ENCODE data around the gene NIN.
A peak's percentile ranks its signal among the peaks of the same experiment; 100 is the strongest.

The NIN gene

GRCh38 chr14:50836515-50836914, 5.6 kb upstream of the NIN start:
- Histone ChIP-seq H3K9me3 (ENCODE audit: insufficient read depth, low read length, severe bottlenecking) (no peaks in the 10 kb centered on the region), H3K36me3 (ENCODE audit: insufficient read depth, low read length) (no peaks in the 10 kb centered on the region), H3K4me3 (ENCODE audit: low read depth in 1 of 2, low read length in 2 of 2) (no peak overlapping the region), H3K27ac (ENCODE audit: low read length) (no peak overlapping the region), H3K27me3 (ENCODE audit: insufficient read depth, low read length, poor library complexity) (no peaks in the 10 kb centered on the region), H3K79me2 (ENCODE audit: insufficient read depth, low read length) (no peaks in the 10 kb centered on the region), H4K20me1 (ENCODE audit: insufficient read depth, low read length) (no peaks in the 10 kb centered on the region), H3K9ac (ENCODE audit: low read depth, low read length) (no peak overlapping the region), H3K4me2 (ENCODE audit: insufficient read depth, low read length) (no peak overlapping the region), H2AFZ (ENCODE audit: low read depth, low read length) (no peak overlapping the region), H3K4me1 (ENCODE audit: insufficient read depth, low read length) (peaks cover 31% of the 10 kb centered on the region)
- TF ChIP-seq CTCF (IDR thresholded peaks at IDR 0.05; ENCODE audit: borderline replicate concordance, extremely low read depth, low read length, poor library complexity, severe bottlenecking): no peak
- TF ChIP-seq EZH2 (IDR thresholded peaks at IDR 0.05; ENCODE audit: borderline replicate concordance, low read depth, low read length, severe bottlenecking): no peak
- no peak for ATAC-seq (ENCODE audit: insufficient read depth, low read depth)
- DNase-seq: no peak

- no peak for TF ChIP-seq EZH2 (IDR thresholded peaks at IDR 0.05; ENCODE audit: borderline replicate concordance, low read depth, low read length, severe bottlenecking)
- no peak for TF ChIP-seq CTCF (IDR thresholded peaks at IDR 0.05; ENCODE audit: borderline replicate concordance, extremely low read depth, low read length, poor library complexity, severe bottlenecking)
- Histone ChIP-seq H2AFZ (ENCODE audit: low read depth, low read length) (peak overlapping the region; percentile 76), H3K27ac (ENCODE audit: low read length) (peak overlapping the region; percentile 70), H3K4me1 (ENCODE audit: insufficient read depth, low read length) (peaks cover 35% of the 10 kb centered on the region), H3K36me3 (ENCODE audit: insufficient read depth, low read length) (no peaks in the 10 kb centered on the region; the same call in 1 of the 2 replicates), H3K79me2 (ENCODE audit: insufficient read depth, low read length) (peaks cover 5% of the 10 kb centered on the region), H4K20me1 (ENCODE audit: insufficient read depth, low read length) (peaks cover under 1% of the 10 kb centered on the region; the same call in 1 of the 2 replicates), H3K27me3 (ENCODE audit: insufficient read depth, low read length, poor library complexity) (no peaks in the 10 kb centered on the region), H3K4me3 (ENCODE audit: low read depth in 1 of 2, low read length in 2 of 2) (no peak overlapping the region), H3K9ac (ENCODE audit: low read depth, low read length) (no peak overlapping the region), H3K9me3 (ENCODE audit: insufficient read depth, low read length, severe bottlenecking) (no peaks in the 10 kb centered on the region), H3K4me2 (ENCODE audit: insufficient read depth, low read length) (peak overlapping the region; percentile 30; the same call in 1 of the 2 replicates)
- peak; percentile 58 for ATAC-seq (ENCODE audit: insufficient read depth, low read depth)
- DNase-seq: peak; percentile 61
Observed at GRCh38 chr14:50835280-50835679, 4.3 kb upstream of the NIN start.

- Histone ChIP-seq H3K4me1 (ENCODE audit: insufficient read depth, low read length) (peaks cover 39% of the 10 kb centered on the region), H2AFZ (ENCODE audit: low read depth, low read length) (peak overlapping the region; percentile 76), H3K9me3 (ENCODE audit: insufficient read depth, low read length, severe bottlenecking) (no peaks in the 10 kb centered on the region), H3K36me3 (ENCODE audit: insufficient read depth, low read length) (no peaks in the 10 kb centered on the region; the same call in 1 of the 2 replicates), H3K4me2 (ENCODE audit: insufficient read depth, low read length) (peak overlapping the region; percentile 30; the same call in 1 of the 2 replicates), H3K4me3 (ENCODE audit: low read depth in 1 of 2, low read length in 2 of 2) (no peak overlapping the region), H3K9ac (ENCODE audit: low read depth, low read length) (no peak overlapping the region), H3K79me2 (ENCODE audit: insufficient read depth, low read length) (peaks cover 9% of the 10 kb centered on the region), H3K27ac (ENCODE audit: low read length) (peak overlapping the region; percentile 70), H3K27me3 (ENCODE audit: insufficient read depth, low read length, poor library complexity) (no peaks in the 10 kb centered on the region), H4K20me1 (ENCODE audit: insufficient read depth, low read length) (peaks cover 5% of the 10 kb centered on the region; the same call in 1 of the 2 replicates)
- no peak for TF ChIP-seq CTCF (IDR thresholded peaks at IDR 0.05; ENCODE audit: borderline replicate concordance, extremely low read depth, low read length, poor library complexity, severe bottlenecking)
- TF ChIP-seq EZH2 (IDR thresholded peaks at IDR 0.05; ENCODE audit: borderline replicate concordance, low read depth, low read length, severe bottlenecking): no peak
- no peak for DNase-seq
- ATAC-seq (ENCODE audit: insufficient read depth, low read depth): no peak
Observed at GRCh38 chr14:50834802-50835276, 3.9 kb upstream of the NIN start.

Measured in DND-41 (cell line).